K562 (cell line): ENCODE results near the gene UFC1. TPM values are rescaled to one million over a fixed set of nuclear protein-coding genes. Genes with fewer than 3 reads are reported as not detected.

Source experiments
- CBFA2T3 ChIP-seq: fragments of 450-650 bp; IDR thresholded peaks from 2 replicates; pipeline ENCODE4 v1.6.1; 2017
- CBX5 ChIP-seq: IDR thresholded peaks from 2 replicates; pipeline ENCODE4 v1.6.1; 2014; ENCODE audit warnings: low read depth, borderline replicate concordance
- CHAMP1 ChIP-seq: fragments of 450-650 bp; IDR thresholded peaks from 2 replicates; pipeline ENCODE4 v1.6.1; 2016; ENCODE audit warnings: mild to moderate bottlenecking
- CHCHD3 ChIP-seq: fragments of 250-450 bp; sonication (Bioruptor Pico); IDR thresholded peaks from 2 replicates; pipeline ENCODE4 v2.1.2; 2022; ENCODE audit warnings: mild to moderate bottlenecking
- DEAF1 ChIP-seq: fragments of 450-650 bp; formaldehyde crosslinking; IDR thresholded peaks from 2 replicates; pipeline ENCODE4 v1.4.0; 2020; ENCODE audit warnings: mild to moderate bottlenecking, moderate library complexity
- E2F5 ChIP-seq: sonication (generic); formaldehyde crosslinking; IDR thresholded peaks from 2 replicates; pipeline ENCODE4 v1.8.0; 2022; ENCODE audit warnings: mild to moderate bottlenecking, missing genetic modification reagents
- E2F8 ChIP-seq: fragments of 450-650 bp; IDR thresholded peaks from 2 replicates; pipeline ENCODE4 v1.7.1; 2018; ENCODE audit warnings: mild to moderate bottlenecking, low read depth; ENCODE audit not compliant: partially characterized antibody
- ELK3 ChIP-seq: fragments of 450-650 bp; formaldehyde crosslinking; IDR thresholded peaks from 2 replicates; pipeline ENCODE4 v1.4.0; 2020; ENCODE audit warnings: mild to moderate bottlenecking
- FOSL1 ChIP-seq: fragments of 200-800 bp; sonication (Bioruptor generic); conservative IDR thresholded peaks from 2 replicates; pipeline ENCODE4 v1.6.1; 2016; ENCODE audit warnings: missing genetic modification characterization, missing compliant biosample characterization
- FOXP1 ChIP-seq: sonication (generic); formaldehyde crosslinking; IDR thresholded peaks from 2 replicates; pipeline ENCODE4 v1.8.0; 2022; ENCODE audit warnings: mild to moderate bottlenecking, missing genetic modification reagents
- GABPB2 ChIP-seq: fragments of 250-450 bp; sonication (Bioruptor Pico); conservative IDR thresholded peaks from 2 replicates; pipeline ENCODE4 v1.5.1; 2021; ENCODE audit warnings: mild to moderate bottlenecking
- HIVEP1 ChIP-seq: fragments of 250-450 bp; sonication (Bioruptor Pico); IDR thresholded peaks from 2 replicates; pipeline ENCODE4 v1.4.0; 2020; ENCODE audit warnings: mild to moderate bottlenecking
- NFXL1 ChIP-seq: fragments of 450-650 bp; formaldehyde crosslinking; IDR thresholded peaks from 2 replicates; pipeline ENCODE4 v1.4.0; 2021; ENCODE audit warnings: mild to moderate bottlenecking
- NR1H2 ChIP-seq: sonication (generic); formaldehyde crosslinking; IDR thresholded peaks from 2 replicates; pipeline ENCODE4 v1.4.0; 2020; ENCODE audit warnings: mild to moderate bottlenecking, missing genetic modification reagents
- PHF8 ChIP-seq: fragments of 200-600 bp; sonication (generic); IDR thresholded peaks from 2 replicates; pipeline ENCODE4 v1.6.1; 2012; ENCODE audit warnings: mixed run types, mild to moderate bottlenecking, inconsistent platforms, low read length, moderate library complexity, borderline replicate concordance
- PTRF ChIP-seq: fragments of 450-650 bp; IDR thresholded peaks from 2 replicates; pipeline ENCODE4 v1.6.1; 2016; ENCODE audit warnings: mild to moderate bottlenecking, missing genetic modification characterization, missing compliant biosample characterization
- PYGO2 ChIP-seq: fragments of 450-650 bp; IDR thresholded peaks from 2 replicates; pipeline ENCODE4 v1.6.1; 2016; ENCODE audit warnings: mild to moderate bottlenecking, missing genetic modification characterization, moderate library complexity, missing compliant biosample characterization
- ZKSCAN3 ChIP-seq: fragments of 250-450 bp; sonication (Bioruptor Pico); IDR thresholded peaks from 2 replicates; pipeline ENCODE4 v1.4.0; 2020
- ZNF140 ChIP-seq: fragments of 250-450 bp; sonication (Bioruptor Pico); IDR thresholded peaks from 2 replicates; pipeline ENCODE4 v1.8.0; 2021; ENCODE audit warnings: moderate library complexity, mild to moderate bottlenecking, inconsistent platforms
- ZNF445 ChIP-seq: fragments of 250-450 bp; sonication (Bioruptor Pico); IDR thresholded peaks from 2 replicates; pipeline ENCODE4 v1.4.0; 2020; ENCODE audit warnings: low read depth, mild to moderate bottlenecking, moderate library complexity
- ZNF717 ChIP-seq: fragments of 250-450 bp; sonication (Bioruptor Pico); IDR thresholded peaks from 2 replicates; pipeline ENCODE4 v1.5.0; 2021
- polyA plus RNA-seq, 8 experiments: library from polyadenylated mRNA; depleted of rRNA in 4 of 8; stranded (reverse) in 5 of 8; unstranded in 3 of 8; fragments of >200 nt; fragmentation: Nextera tagmentation in 2 of 8; fragmentation: Illumina TruSeq in 1 of 8; extraction: Ambion mirVana in 2 of 8; extraction: Trizol in 1 of 8; gene quantifications; 2 replicates each; pipeline versions ENCODE4 v1.2.1 to v1.2.3, GENCODE V29; 2011 to 2014; ENCODE audit warnings: inconsistent platforms in 1 of 8, missing spikeins in 1 of 8
- total RNA-seq, 7 experiments: library from RNA; depleted of rRNA in 6 of 7; stranded (reverse); fragments of >200 nt in 6 of 7; fragmentation: Illumina TruSeq in 2 of 7; extraction: Trizol in 2 of 7; gene quantifications; 2 replicates each; pipeline versions ENCODE4 v1.2.1 to v1.2.3, GENCODE V29; 2011 to 2021; ENCODE audit warnings: low replicate concordance in 1 of 7

The UFC1 gene
- total and polyA plus RNA-seq, 9 of the 15 experiments (the other 6 are each of a cell fraction or from before 2014, with no cell fraction given) = 92.8 to 220 (median 161) TPM

GRCh38 chr1:161119092-161119903 is 34.5 kb upstream of the UFC1 start (continued):
- TF ChIP-seq DEAF1 (no peak), HIVEP1 (CRISPR knock-in tag) (no peak), ELK3 (CRISPR knock-in tag) (no peak), ZKSCAN3 (CRISPR knock-in tag) (no peak), E2F8 (no peak), ZNF717 (CRISPR knock-in tag) (no peak), CHCHD3 (CRISPR knock-in tag) (no peak), PHF8 (no peak), GABPB2 (CRISPR knock-in tag) (no peak), CBFA2T3 (no peak), ZNF140 (CRISPR knock-in tag) (no peak), CBX5 (no peak), PYGO2 (tag) (no peak), FOSL1 (no peak), E2F5 (CRISPR knock-in tag) (peak; percentile 36; the same call in 1 of the 2 replicates), FOXP1 (CRISPR knock-in tag) (peak; percentile 70; the same call in 1 of the 2 replicates), ZNF445 (CRISPR knock-in tag) (no peak), CHAMP1 (no peak), PTRF (tag) (no peak), NR1H2 (CRISPR knock-in tag) (no peak), NFXL1 (CRISPR knock-in tag) (no peak)
